ENCODE measurements around the gene SLIT3. TPM values are rescaled to one million over a fixed set of nuclear protein-coding genes. Genes with fewer than 3 reads are reported as not detected.

SLIT3 gene
- total and polyA plus RNA-seq, 8 donors = 1.2 to 24.5 (median 8.6) TPM

- TF ChIP-seq POLR2AphosphoS5 (IDR thresholded peaks at IDR 0.05) = no peak
- TF ChIP-seq, protein P1, sequence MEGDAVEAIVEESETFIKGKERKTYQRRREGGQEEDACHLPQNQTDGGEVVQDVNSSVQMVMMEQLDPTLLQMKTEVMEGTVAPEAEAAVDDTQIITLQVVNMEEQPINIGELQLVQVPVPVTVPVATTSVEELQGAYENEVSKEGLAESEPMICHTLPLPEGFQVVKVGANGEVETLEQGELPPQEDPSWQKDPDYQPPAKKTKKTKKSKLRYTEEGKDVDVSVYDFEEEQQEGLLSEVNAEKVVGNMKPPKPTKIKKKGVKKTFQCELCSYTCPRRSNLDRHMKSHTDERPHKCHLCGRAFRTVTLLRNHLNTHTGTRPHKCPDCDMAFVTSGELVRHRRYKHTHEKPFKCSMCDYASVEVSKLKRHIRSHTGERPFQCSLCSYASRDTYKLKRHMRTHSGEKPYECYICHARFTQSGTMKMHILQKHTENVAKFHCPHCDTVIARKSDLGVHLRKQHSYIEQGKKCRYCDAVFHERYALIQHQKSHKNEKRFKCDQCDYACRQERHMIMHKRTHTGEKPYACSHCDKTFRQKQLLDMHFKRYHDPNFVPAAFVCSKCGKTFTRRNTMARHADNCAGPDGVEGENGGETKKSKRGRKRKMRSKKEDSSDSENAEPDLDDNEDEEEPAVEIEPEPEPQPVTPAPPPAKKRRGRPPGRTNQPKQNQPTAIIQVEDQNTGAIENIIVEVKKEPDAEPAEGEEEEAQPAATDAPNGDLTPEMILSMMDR (IDR thresholded peaks at IDR 0.05) = no peak
- no peak overlapping the region for H3K4me3 ChIP-seq
- H3K9me3 ChIP-seq = no peaks in the 10 kb centered on the region
- H3K36me3 ChIP-seq = no peaks in the 10 kb centered on the region
- H3K27ac ChIP-seq = no peak overlapping the region
- intact Hi-C loops (cut with DNase I; ENCODE audit: low total_unique reads) = no loop called here
- H3K27me3 ChIP-seq = peaks cover 0 to 5% (median 0%) of the 10 kb centered on the region in 3 donors
- H3K4me1 ChIP-seq = no peaks in the 10 kb centered on the region
- DNase-seq = no peak
- 75 to 83% (median 80%) methylated on average over 3 of the region's 3 CpGs for WGBS, 5 donors
These were observed 413.0 kb downstream of the SLIT3 start for GRCh38 chr5:168887931-168888330.

DNA sequence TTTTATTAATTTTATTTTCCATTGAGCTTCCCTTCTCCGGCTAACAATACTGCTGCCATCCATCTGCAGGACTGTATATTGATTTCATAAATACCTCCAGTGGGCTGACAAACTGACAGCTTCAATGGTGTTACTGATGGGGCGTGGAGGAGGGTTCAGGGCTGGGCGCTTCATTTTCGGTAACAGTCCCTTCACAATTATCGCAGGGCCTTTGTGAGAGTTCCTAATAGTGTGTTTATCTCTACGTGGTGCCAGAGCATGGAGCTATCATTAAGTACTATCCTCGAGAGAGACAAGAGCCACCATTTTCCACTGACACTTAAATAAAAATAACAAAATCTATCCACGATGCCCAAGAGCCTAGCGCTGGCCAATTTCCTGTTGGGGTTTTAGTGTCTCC is 414.8 kb downstream of the SLIT3 start:
- DNase-seq = no peak
- Histone ChIP-seq H3K27me3 (peaks cover 0 to 5% (median 0%) of the 10 kb centered on the region in 3 donors), H3K4me1 (no peaks in the 10 kb centered on the region), H3K4me3 (no peak overlapping the region), H3K27ac (no peak overlapping the region), H3K36me3 (no peaks in the 10 kb centered on the region), H3K9me3 (no peaks in the 10 kb centered on the region)
- intact Hi-C loops (cut with DNase I; ENCODE audit: low total_unique reads) = no loop called here
- TF ChIP-seq POLR2A (IDR thresholded peaks at IDR 0.05) (no peak), POLR2AphosphoS5 (IDR thresholded peaks at IDR 0.05) (no peak), EP300 (IDR thresholded peaks at IDR 0.05) (no peak)
- TF ChIP-seq, protein P1 (IDR thresholded peaks at IDR 0.05) = no peak
- 67 to 81% (median 73%) methylated on average over 9 of the region's 9 CpGs for WGBS, 5 donors

DNA sequence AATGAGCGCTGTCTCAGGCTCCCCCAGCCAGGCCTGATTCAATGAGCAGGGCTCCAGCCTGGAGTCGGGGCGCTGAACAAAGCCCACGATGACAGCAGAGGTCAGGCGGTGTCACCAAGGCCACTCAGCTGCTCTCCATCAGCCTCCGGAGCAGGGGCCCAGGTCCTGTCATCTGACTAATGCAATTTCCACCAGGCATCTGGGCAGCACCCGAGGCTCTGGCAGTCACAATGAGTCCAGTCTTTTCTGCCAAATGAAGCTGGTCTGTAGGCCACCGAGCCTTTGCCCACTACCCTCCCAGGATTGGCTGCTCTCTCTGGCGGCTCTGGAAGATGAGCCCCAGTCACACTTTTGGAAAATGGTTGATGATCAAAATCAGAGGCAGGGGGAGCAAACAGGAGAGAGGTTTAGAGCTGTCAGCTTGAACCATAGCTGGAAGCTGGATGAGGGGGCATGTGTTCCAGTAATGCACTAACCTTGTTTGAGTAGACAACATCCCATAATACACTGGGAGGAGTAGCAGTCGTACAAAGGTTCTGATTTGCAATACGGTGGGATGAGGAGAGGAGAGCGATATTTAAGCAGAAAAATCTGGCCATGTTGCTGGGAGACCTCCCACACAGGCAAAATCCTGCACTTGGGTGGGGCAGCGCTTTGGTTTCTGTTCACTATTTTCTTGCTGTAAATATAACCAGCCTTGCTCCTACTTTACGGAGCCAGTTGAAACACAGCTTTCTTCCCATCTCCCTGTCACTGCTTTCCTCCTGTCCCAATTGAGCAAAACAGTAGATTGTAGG is 415.4 kb downstream of the SLIT3 start:
- TF ChIP-seq EP300 (IDR thresholded peaks at IDR 0.05) = no peak
- TF ChIP-seq POLR2AphosphoS5 (IDR thresholded peaks at IDR 0.05) = no peak
- TF ChIP-seq, protein P1 (IDR thresholded peaks at IDR 0.05) = no peak
- no peak for TF ChIP-seq POLR2A (IDR thresholded peaks at IDR 0.05)
- H3K4me3 ChIP-seq = no peak overlapping the region
- 67 to 78% (median 72%) methylated on average over 13 to 14 of the region's 14 CpGs for WGBS, 5 donors
- no peaks in the 10 kb centered on the region for H3K4me1 ChIP-seq
- no peak overlapping the region for H3K27ac ChIP-seq
- peaks cover 0 to 5% (median 0%) of the 10 kb centered on the region in 3 donors for H3K27me3 ChIP-seq
- H3K9me3 ChIP-seq = no peaks in the 10 kb centered on the region
- intact Hi-C loops (cut with DNase I; ENCODE audit: low total_unique reads) = no loop called here
- no peaks in the 10 kb centered on the region for H3K36me3 ChIP-seq
- peak in 1 of 2 donors; percentile 62 for DNase-seq

DNA sequence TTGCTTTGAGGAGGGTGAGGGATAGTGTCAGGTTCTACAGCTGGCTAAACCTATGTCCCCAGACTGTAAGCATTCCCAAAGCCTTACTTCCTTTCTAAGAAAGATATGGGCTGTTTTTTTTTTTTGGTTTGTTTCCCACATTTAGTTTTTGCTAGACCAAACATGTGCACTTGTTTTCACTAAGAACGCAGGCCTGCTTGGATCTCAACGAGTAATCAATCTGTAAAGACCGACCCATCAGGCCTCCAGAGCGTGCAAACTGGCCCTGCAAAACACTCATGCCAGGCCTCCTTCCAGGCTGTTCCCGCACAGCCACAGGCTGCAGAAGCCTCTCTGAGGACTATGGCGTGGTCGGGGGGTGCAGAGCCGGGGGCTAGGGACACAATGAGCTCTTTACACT is 416.9 kb downstream of the SLIT3 start:
- H3K36me3 ChIP-seq = no peaks in the 10 kb centered on the region
- no peak overlapping the region for H3K4me3 ChIP-seq
- no peak for TF ChIP-seq POLR2A (IDR thresholded peaks at IDR 0.05)
- TF ChIP-seq POLR2AphosphoS5 (IDR thresholded peaks at IDR 0.05) = no peak
- TF ChIP-seq EP300 (IDR thresholded peaks at IDR 0.05) = no peak
- TF ChIP-seq, protein P1 (IDR thresholded peaks at IDR 0.05) = no peak
- H3K9me3 ChIP-seq = no peaks in the 10 kb centered on the region
- intact Hi-C loops (cut with DNase I; ENCODE audit: low total_unique reads) = no loop called here
- WGBS, 5 donors = 61 to 73% (median 68%) methylated on average over 8 of the region's 8 CpGs
- H3K27me3 ChIP-seq = peaks cover 0 to 5% (median 0%) of the 10 kb centered on the region in 3 donors
- DNase-seq = peak in 1 of 2 donors; percentile 32
- H3K27ac ChIP-seq = no peak overlapping the region
- H3K4me1 ChIP-seq = peaks cover 0 to 12% (median 0%) of the 10 kb centered on the region in 4 donors

Data from stomach (tissue), 9 donors.